ENCODE measurements around the gene BEND7.

GRCh38 chr10:13535346-13535745 is 6.5 kb upstream of the BEND7 start:
- TF ChIP-seq CTCF (IDR thresholded peaks at IDR 0.05; ENCODE audit: low read depth, low read length): no peak
- TF ChIP-seq POLR2A (IDR thresholded peaks at IDR 0.05; ENCODE audit: extremely low read depth, insufficient read length): no peak
- no peak for TF ChIP-seq MAX (IDR thresholded peaks at IDR 0.05; ENCODE audit: low read depth, low read length)

Data from NB4 (cell line).